Measurements from ENCODE around the gene SPATA31A1. TPM values are rescaled to one million over a fixed set of nuclear protein-coding genes. Genes with fewer than 3 reads are reported as not detected.
"Not testable (repeated sequence)": the region's sequence is repeated elsewhere in the genome, so short reads cannot be mapped to it uniquely, and the experiment has no call there.

The SPATA31A1 gene
- total RNA-seq: not detected in 2 replicates
- not detected in 2 replicates for polyA plus RNA-seq
- not detected in 2 replicates for polyA plus RNA-seq (2011; cell fraction: cytosol; rRNA removed)
- not detected in 2 replicates for polyA plus RNA-seq (2011; cell fraction: nucleus; rRNA removed)
- polyA plus RNA-seq (2012): not detected in 2 replicates
- polyA minus RNA-seq: not detected in 2 replicates
- polyA minus RNA-seq (2011; cell fraction: cytosol; rRNA and poly(A)+ RNA removed): not detected
- polyA minus RNA-seq (2011; cell fraction: nucleus; rRNA and poly(A)+ RNA removed): not detected in 2 replicates
- Bru-seq, nascent RNA: not detected
- BruChase-seq, experiment 1, labeled RNA remaining after a 6-hour chase: not detected
- not detected for BruChase-seq, experiment 2, labeled RNA remaining after a 2-hour chase
- long read RNA-seq: 0 reads

DNA sequence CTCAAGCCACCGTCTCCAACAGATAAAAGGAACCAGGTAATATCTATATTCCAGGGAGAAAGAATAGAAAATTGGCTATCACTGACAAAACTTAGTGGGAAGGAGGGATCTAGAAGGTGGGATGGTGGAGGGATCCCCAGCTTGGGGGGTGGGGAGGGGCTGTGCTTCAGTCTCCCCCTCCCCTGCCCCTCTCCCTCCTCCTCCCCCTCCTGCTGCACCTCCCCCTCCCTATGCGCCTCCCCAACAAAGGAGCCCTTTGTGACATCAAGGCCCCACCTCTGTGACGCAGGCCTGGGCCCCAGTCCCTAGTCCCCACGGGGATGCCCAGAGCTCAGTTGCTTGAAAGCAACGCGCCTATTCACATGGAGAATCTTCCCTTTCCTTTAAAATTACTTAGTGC, at the start of gene SPATA31A1:
SPATA31A1 (plus strand) TSS at position 301 of the 400 bp plus-strand sequence; CDS start at position 363, 62 bp downstream.
- H2AFZ ChIP-seq (ENCODE audit: low read depth, low read length); H3K27me3 ChIP-seq (ENCODE audit: control insufficient read depth in 2 of 2, insufficient read depth in 2 of 2, low read length in 2 of 2); DNase-seq (ENCODE audit: low read depth, low spot score); intact Hi-C loops (cut with micrococcal nuclease); H3K9me1 ChIP-seq (replicated peaks; ENCODE audit: control insufficient read depth, extremely low read depth, insufficient read depth, low read length); H3K36me3 ChIP-seq (ENCODE audit: control insufficient read depth in 2 of 2, extremely low read depth in 1 of 2, insufficient read depth in 2 of 2, low read length in 2 of 2); H3K4me1 ChIP-seq (ENCODE audit: control insufficient read depth, extremely low read depth, insufficient read depth, low read length); H3K4me2 ChIP-seq (ENCODE audit: insufficient read depth, low read length); H3K9ac ChIP-seq (replicated peaks; ENCODE audit: extremely low read depth, insufficient read depth, low read length); POLR2A ChIA-PET; H3K4me3 ChIP-seq (replicated peaks in 1 of 3; ENCODE audit: insufficient read depth in 1 of 3, low read depth in 1 of 3, low read length in 3 of 3); FAIRE-seq; H4K20me1 ChIP-seq (replicated peaks; ENCODE audit: control insufficient read depth, extremely low read depth, insufficient read depth, low read length); H3K27ac ChIP-seq (ENCODE audit: insufficient read depth, low read depth, low read length); H3K9me3 ChIP-seq (replicated peaks; ENCODE audit: control insufficient read depth, insufficient read depth, low read length); BruUV-seq (replicated peaks); dilution Hi-C loops (cut with MboI; ENCODE audit: extremely low pct_ligation_motif_present, low sequenced_read_pairs); H3K79me2 ChIP-seq (ENCODE audit: control insufficient read depth, insufficient read depth, low read length); CTCF ChIA-PET: not testable (repeated sequence)

- BruUV-seq (replicated peaks); intact Hi-C loops (cut with micrococcal nuclease); POLR2A ChIA-PET: not testable (repeated sequence)
These were observed 52.1 kb downstream of the SPATA31A1 start for GRCh38 chr9:39407261-39408204.

GRCh38 chr9:39411254-39411940, 55.9 kb downstream of the SPATA31A1 start:
- CTCF ChIA-PET, FAIRE-seq: not testable (repeated sequence)

More at GRCh38 chr9:39407261-39408204, 52.1 kb downstream of the SPATA31A1 start:
- H3K4me3 ChIP-seq (replicated peaks in 1 of 3; ENCODE audit: insufficient read depth in 1 of 3, low read depth in 1 of 3, low read length in 3 of 3); dilution Hi-C loops (cut with MboI; ENCODE audit: extremely low pct_ligation_motif_present, low sequenced_read_pairs); CTCF ChIA-PET; H3K4me1 ChIP-seq (ENCODE audit: control insufficient read depth, extremely low read depth, insufficient read depth, low read length); H3K27me3 ChIP-seq (ENCODE audit: control insufficient read depth in 2 of 2, insufficient read depth in 2 of 2, low read length in 2 of 2); H3K9me3 ChIP-seq (replicated peaks; ENCODE audit: control insufficient read depth, insufficient read depth, low read length); H3K4me2 ChIP-seq (ENCODE audit: insufficient read depth, low read length); H4K20me1 ChIP-seq (replicated peaks; ENCODE audit: control insufficient read depth, extremely low read depth, insufficient read depth, low read length); H3K79me2 ChIP-seq (ENCODE audit: control insufficient read depth, insufficient read depth, low read length); H3K36me3 ChIP-seq (ENCODE audit: control insufficient read depth in 2 of 2, extremely low read depth in 1 of 2, insufficient read depth in 2 of 2, low read length in 2 of 2); H2AFZ ChIP-seq (ENCODE audit: low read depth, low read length); H3K27ac ChIP-seq (ENCODE audit: insufficient read depth, low read depth, low read length); H3K9ac ChIP-seq (replicated peaks; ENCODE audit: extremely low read depth, insufficient read depth, low read length); H3K9me1 ChIP-seq (replicated peaks; ENCODE audit: control insufficient read depth, extremely low read depth, insufficient read depth, low read length); FAIRE-seq: not testable (repeated sequence)
- peak; percentile 35 for DNase-seq (ENCODE audit: low read depth, low spot score)

More at GRCh38 chr9:39411254-39411940, 55.9 kb downstream of the SPATA31A1 start:
- DNase-seq (ENCODE audit: low read depth, low spot score); H2AFZ ChIP-seq (ENCODE audit: low read depth, low read length); H3K4me1 ChIP-seq (ENCODE audit: control insufficient read depth, extremely low read depth, insufficient read depth, low read length); H3K9me1 ChIP-seq (replicated peaks; ENCODE audit: control insufficient read depth, extremely low read depth, insufficient read depth, low read length); H3K9ac ChIP-seq (replicated peaks; ENCODE audit: extremely low read depth, insufficient read depth, low read length); H3K4me2 ChIP-seq (ENCODE audit: insufficient read depth, low read length); BruUV-seq (replicated peaks); H3K27me3 ChIP-seq (ENCODE audit: control insufficient read depth in 2 of 2, insufficient read depth in 2 of 2, low read length in 2 of 2); POLR2A ChIA-PET; H3K9me3 ChIP-seq (replicated peaks; ENCODE audit: control insufficient read depth, insufficient read depth, low read length); H3K27ac ChIP-seq (ENCODE audit: insufficient read depth, low read depth, low read length); H3K79me2 ChIP-seq (ENCODE audit: control insufficient read depth, insufficient read depth, low read length); H4K20me1 ChIP-seq (replicated peaks; ENCODE audit: control insufficient read depth, extremely low read depth, insufficient read depth, low read length); H3K36me3 ChIP-seq (ENCODE audit: control insufficient read depth in 2 of 2, extremely low read depth in 1 of 2, insufficient read depth in 2 of 2, low read length in 2 of 2); intact Hi-C loops (cut with micrococcal nuclease); dilution Hi-C loops (cut with MboI; ENCODE audit: extremely low pct_ligation_motif_present, low sequenced_read_pairs); H3K4me3 ChIP-seq (replicated peaks in 1 of 3; ENCODE audit: insufficient read depth in 1 of 3, low read depth in 1 of 3, low read length in 3 of 3): not testable (repeated sequence)

Measured in endothelial cell of umbilical vein (primary cell).